Testis (tissue), 2 donors: ENCODE data around the gene METTL17.

ENCODE experiments used
- CTCF ChIP-seq, 3 experiments: fragments of 450-650 bp in 2 of 3; fragments of 200-600 bp in 1 of 3; sonication (generic) in 1 of 3; IDR thresholded peaks; one replicate each; pipeline ENCODE4 v1.5.1; 2016 to 2019; ENCODE audit warnings: antibody characterized with exemption in 3 of 3, mild to moderate bottlenecking in 2 of 3, moderate library complexity in 1 of 3
- POLR2A ChIP-seq: fragments of 450-650 bp; IDR thresholded peaks from one replicate; pipeline ENCODE4 v1.6.1; 2017; ENCODE audit warnings: antibody characterized with exemption, mild to moderate bottlenecking, moderate library complexity

DNA sequence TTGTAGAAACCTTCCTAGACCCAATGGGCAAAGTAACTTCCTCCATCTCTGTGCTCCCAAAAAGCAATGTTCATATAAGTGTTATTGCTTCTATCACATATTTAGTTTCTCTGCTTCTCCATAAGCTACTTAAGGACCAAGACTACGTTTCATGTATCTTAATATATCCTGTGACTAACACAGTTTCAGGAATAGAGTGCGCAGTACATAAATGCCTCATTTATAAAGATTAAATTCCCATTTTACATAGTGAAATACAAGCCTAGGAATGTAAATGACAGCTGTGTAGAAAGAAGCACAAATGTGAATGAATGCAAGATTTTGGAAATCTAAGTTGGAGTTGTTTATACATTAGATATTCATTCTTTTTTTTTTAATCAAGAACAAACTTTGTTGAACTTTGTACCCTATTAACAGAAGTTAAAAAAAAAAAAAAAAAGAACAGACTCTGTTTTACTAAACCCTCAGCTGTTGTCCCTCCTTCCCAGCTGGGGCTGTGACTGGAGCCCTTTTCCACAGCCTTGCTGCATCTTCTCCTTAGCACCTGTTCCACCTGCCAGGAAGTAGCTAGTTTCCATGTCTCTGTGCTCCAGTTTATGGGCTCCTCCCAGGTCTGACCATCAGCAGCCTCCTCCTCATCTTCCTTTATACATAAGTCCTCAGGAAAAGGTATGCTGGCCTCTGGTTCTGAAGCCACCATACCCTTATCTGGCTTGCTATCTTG is 7.0 kb upstream of the METTL17 start:
- TF ChIP-seq CTCF (IDR thresholded peaks at IDR 0.05), result no peak
- no peak for TF ChIP-seq POLR2A
